GM19395 (cell line): Measurements from ENCODE around the gene DOP1A.
A peak's percentile ranks its signal among the peaks of the same experiment; 100 is the strongest.

Experiments used
- ATAC-seq: cut with Tn5 transposase; IDR thresholded peaks from one replicate; pipeline ENCODE4 v1.9.1; 2021; ENCODE audit warnings: mild to moderate bottlenecking, moderate library complexity; ENCODE audit not compliant: unreplicated experiment

The DOP1A gene

GRCh38 chr6:83071023-83071422 lies 3.6 kb downstream of the DOP1A start:
- ATAC-seq: peak; percentile 68

GRCh38 chr6:83071707-83072106 lies 4.2 kb downstream of the DOP1A start:
- ATAC-seq: no peak

- ATAC-seq: no peak
These were observed 5.3 kb downstream of the DOP1A start for GRCh38 chr6:83072726-83073125.

GRCh38 chr6:83073615-83074014 lies 6.1 kb downstream of the DOP1A start:
- ATAC-seq: no peak

GRCh38 chr6:83083476-83083875 lies 16.0 kb downstream of the DOP1A start:
- ATAC-seq: no peak

- peak; percentile 99 for ATAC-seq
These were observed 19.3 kb downstream of the DOP1A start for GRCh38 chr6:83086751-83087150.

GRCh38 chr6:83092756-83093399 lies 25.4 kb downstream of the DOP1A start:
- ATAC-seq: no peak

- ATAC-seq: no peak
These were observed 29.3 kb downstream of the DOP1A start for GRCh38 chr6:83096791-83097190.

- ATAC-seq: no peak
These were observed 29.7 kb downstream of the DOP1A start for GRCh38 chr6:83097204-83097603.

GRCh38 chr6:83097675-83098074 lies 30.2 kb downstream of the DOP1A start:
- ATAC-seq: no peak

GRCh38 chr6:83098589-83098988 lies 31.1 kb downstream of the DOP1A start:
- ATAC-seq: no peak

GRCh38 chr6:83108378-83108777 lies 40.9 kb downstream of the DOP1A start:
- no peak for ATAC-seq

- ATAC-seq: no peak
These were observed 45.8 kb downstream of the DOP1A start for GRCh38 chr6:83113258-83113657.

GRCh38 chr6:83114164-83114563 lies 46.7 kb downstream of the DOP1A start:
- no peak for ATAC-seq

GRCh38 chr6:83117802-83118201 lies 50.3 kb downstream of the DOP1A start:
- no peak for ATAC-seq

- ATAC-seq: no peak
These were observed 52.4 kb downstream of the DOP1A start for GRCh38 chr6:83119742-83120300.

GRCh38 chr6:83124553-83124952 lies 57.1 kb downstream of the DOP1A start:
- no peak for ATAC-seq

- ATAC-seq: no peak
These were observed 58.0 kb downstream of the DOP1A start for GRCh38 chr6:83125425-83125824.

GRCh38 chr6:83126223-83126622 lies 58.8 kb downstream of the DOP1A start:
- ATAC-seq: no peak

- ATAC-seq: no peak
These were observed 59.3 kb downstream of the DOP1A start for GRCh38 chr6:83126807-83127206.

- ATAC-seq: no peak
These were observed 59.8 kb downstream of the DOP1A start for GRCh38 chr6:83127258-83127657.

- ATAC-seq: no peak
These were observed 60.5 kb downstream of the DOP1A start for GRCh38 chr6:83127976-83128375.

GRCh38 chr6:83132121-83132520 lies 64.7 kb downstream of the DOP1A start:
- no peak for ATAC-seq
